ENCODE measurements around the gene NCOA3. TPM values are rescaled to one million over a fixed set of nuclear protein-coding genes. Genes with fewer than 3 reads are reported as not detected.

The NCOA3 gene
- total and polyA plus RNA-seq, 10 of the 15 experiments (the other 5 are each of a cell fraction or from before 2014, with no cell fraction given): 16.9 to 96.2 (median 73.6) TPM

GRCh38 chr20:47669489-47669888 lies 167.8 kb downstream of the NCOA3 start (continued):
- TF ChIP-seq IRF5 (IDR thresholded peaks at IDR 0.05; ENCODE audit: borderline replicate concordance) (no peak), HDAC2 (IDR thresholded peaks at IDR 0.05) (no peak)

- no peak overlapping the region for H2AFZ ChIP-seq (ENCODE audit: control insufficient read depth, low read depth, low read length)
- in situ Hi-C loops (cut with MboI): no loop called here
- ChIA-PET POLR2A (no interaction called here), SMC1A (ENCODE audit: uncharacterized antibody, unreplicated experiment) (no interaction called here), CTCF (interaction anchor here (0.6 to 1.1 kb wide), 2 partner anchors 11 to 139 kb away, joined by 3 read pairs; no protein-coding TSS in a partner anchor), RAD21 (ENCODE audit: unreplicated experiment) (no interaction called here)
- no peak overlapping the region for H3K9ac ChIP-seq (ENCODE audit: control insufficient read depth, insufficient read depth, low read length)
- no peaks in the 10 kb centered on the region; a peak in 1 of 4 replicates for H3K27me3 ChIP-seq (replicated peaks in 1 of 2; ENCODE audit: control insufficient read depth in 2 of 2, insufficient read depth in 2 of 2, low read length in 1 of 2)
- no peaks in the 10 kb centered on the region for H3K9me3 ChIP-seq (replicated peaks; ENCODE audit: control insufficient read depth, insufficient read depth, low read length)
- no peak overlapping the region for H3K4me3 ChIP-seq
- H3K36me3 ChIP-seq (ENCODE audit: control insufficient read depth in 2 of 2, insufficient read depth in 2 of 2, low read length in 1 of 2): no peaks in the 10 kb centered on the region; a peak in 1 of 4 replicates
- no peaks in the 10 kb centered on the region for H4K20me1 ChIP-seq (ENCODE audit: control insufficient read depth, insufficient read depth)
- FAIRE-seq (no peak), DNase-seq (ENCODE audit: low read depth, low spot score) (no peak), ATAC-seq (no peak)
- no peak overlapping the region for H3K27ac ChIP-seq (ENCODE audit: control insufficient read depth, insufficient read depth)
- 64% methylated on average over 19 of the region's 22 CpGs for WGBS (ENCODE audit: insufficient coverage, insufficient replicate concordance, low lambda C conversion rate, missing lambda C conversion rate)
- TF ChIP-seq SIX5 (IDR thresholded peaks at IDR 0.05; ENCODE audit: low read depth, low read length, severe bottlenecking) (no peak), EGR1 (IDR thresholded peaks at IDR 0.05; ENCODE audit: borderline replicate concordance in 1 of 2, low read depth in 2 of 2, low read length in 2 of 2) (no peak)
- BruUV-seq (replicated peaks): no TSS peak
- H3K4me2 ChIP-seq (ENCODE audit: control insufficient read depth, insufficient read depth): no peak overlapping the region
- H3K4me1 ChIP-seq (ENCODE audit: control insufficient read depth, insufficient read depth, low read length): no peaks in the 10 kb centered on the region
- no peaks in the 10 kb centered on the region for H3K79me2 ChIP-seq (ENCODE audit: control insufficient read depth, insufficient read depth, low read length)
- intact Hi-C loops (cut with micrococcal nuclease; ENCODE audit: unreplicated experiment): no loop called here
These were observed 168.5 kb downstream of the NCOA3 start for GRCh38 chr20:47669927-47670890.

All from GM12878 (cell line).